Measurements from ENCODE around the gene CH25H.

The CH25H gene

DNA sequence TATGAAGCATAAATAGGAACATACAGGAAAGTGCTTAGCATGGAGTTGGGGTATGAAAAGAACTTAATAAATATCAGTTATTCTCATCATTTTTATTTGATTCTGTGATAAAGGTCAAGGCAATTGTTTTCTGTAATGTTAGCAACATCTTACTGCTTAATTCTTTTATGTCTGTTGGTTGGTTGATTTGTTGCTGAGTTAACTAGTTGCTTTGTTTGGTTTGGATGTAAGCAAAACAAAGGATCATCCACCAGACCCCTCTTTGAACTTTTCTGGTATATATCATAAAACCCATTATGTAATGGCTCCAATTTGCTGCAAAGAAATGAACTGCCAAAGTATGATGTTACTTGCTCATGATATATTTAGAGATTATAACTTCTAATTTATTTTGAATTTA, 44.5 kb downstream of the CH25H start:
- Histone ChIP-seq H3K27ac (ENCODE audit: poor library complexity, severe bottlenecking) (no peak overlapping the region), H3K4me3 (ENCODE audit: severe bottlenecking) (no peak overlapping the region), H3K9me3 (ENCODE audit: severe bottlenecking) (no peaks in the 10 kb centered on the region), H3K27me3 (ENCODE audit: insufficient read depth, poor library complexity, severe bottlenecking) (no peaks in the 10 kb centered on the region), H3K36me3 (ENCODE audit: low read depth) (no peaks in the 10 kb centered on the region), H3K4me1 (ENCODE audit: insufficient read depth, poor library complexity, severe bottlenecking) (peaks cover 2% of the 10 kb centered on the region)
- TF ChIP-seq, protein P1, sequence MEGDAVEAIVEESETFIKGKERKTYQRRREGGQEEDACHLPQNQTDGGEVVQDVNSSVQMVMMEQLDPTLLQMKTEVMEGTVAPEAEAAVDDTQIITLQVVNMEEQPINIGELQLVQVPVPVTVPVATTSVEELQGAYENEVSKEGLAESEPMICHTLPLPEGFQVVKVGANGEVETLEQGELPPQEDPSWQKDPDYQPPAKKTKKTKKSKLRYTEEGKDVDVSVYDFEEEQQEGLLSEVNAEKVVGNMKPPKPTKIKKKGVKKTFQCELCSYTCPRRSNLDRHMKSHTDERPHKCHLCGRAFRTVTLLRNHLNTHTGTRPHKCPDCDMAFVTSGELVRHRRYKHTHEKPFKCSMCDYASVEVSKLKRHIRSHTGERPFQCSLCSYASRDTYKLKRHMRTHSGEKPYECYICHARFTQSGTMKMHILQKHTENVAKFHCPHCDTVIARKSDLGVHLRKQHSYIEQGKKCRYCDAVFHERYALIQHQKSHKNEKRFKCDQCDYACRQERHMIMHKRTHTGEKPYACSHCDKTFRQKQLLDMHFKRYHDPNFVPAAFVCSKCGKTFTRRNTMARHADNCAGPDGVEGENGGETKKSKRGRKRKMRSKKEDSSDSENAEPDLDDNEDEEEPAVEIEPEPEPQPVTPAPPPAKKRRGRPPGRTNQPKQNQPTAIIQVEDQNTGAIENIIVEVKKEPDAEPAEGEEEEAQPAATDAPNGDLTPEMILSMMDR (IDR thresholded peaks at IDR 0.05; ENCODE audit: poor library complexity, severe bottlenecking), result no peak
- ATAC-seq (ENCODE audit: low read depth), result no peak
- no peak for DNase-seq (ENCODE audit: low spot score)

DNA sequence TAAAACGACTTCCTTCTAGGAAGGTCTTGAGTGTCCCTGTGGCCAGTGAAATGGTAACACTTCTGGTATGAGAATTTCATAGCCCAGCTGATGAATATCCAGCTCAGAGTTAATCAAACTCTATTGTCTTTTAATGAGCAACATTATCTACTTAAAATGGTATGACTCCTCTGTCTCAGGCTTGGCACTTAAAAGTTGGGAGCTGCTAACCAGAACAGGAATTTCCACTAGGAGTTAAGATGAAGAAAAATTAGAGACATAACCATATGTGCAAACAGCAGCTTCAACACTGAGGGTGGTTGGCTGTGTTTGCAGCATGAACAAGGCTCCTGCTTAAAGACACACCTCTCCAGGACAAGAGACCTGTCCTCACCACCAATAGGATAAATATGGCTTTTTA, 46.8 kb downstream of the CH25H start:
- Histone ChIP-seq H3K9me3 (ENCODE audit: severe bottlenecking) (no peaks in the 10 kb centered on the region), H3K4me1 (ENCODE audit: insufficient read depth, poor library complexity, severe bottlenecking) (peaks cover 2% of the 10 kb centered on the region), H3K36me3 (ENCODE audit: low read depth) (no peaks in the 10 kb centered on the region), H3K27ac (ENCODE audit: poor library complexity, severe bottlenecking) (no peak overlapping the region), H3K4me3 (ENCODE audit: severe bottlenecking) (no peak overlapping the region), H3K27me3 (ENCODE audit: insufficient read depth, poor library complexity, severe bottlenecking) (no peaks in the 10 kb centered on the region)
- no peak for ATAC-seq (ENCODE audit: low read depth)
- TF ChIP-seq, protein P1 (IDR thresholded peaks at IDR 0.05; ENCODE audit: poor library complexity, severe bottlenecking), result no peak
- DNase-seq (ENCODE audit: low spot score), result no peak

DNA sequence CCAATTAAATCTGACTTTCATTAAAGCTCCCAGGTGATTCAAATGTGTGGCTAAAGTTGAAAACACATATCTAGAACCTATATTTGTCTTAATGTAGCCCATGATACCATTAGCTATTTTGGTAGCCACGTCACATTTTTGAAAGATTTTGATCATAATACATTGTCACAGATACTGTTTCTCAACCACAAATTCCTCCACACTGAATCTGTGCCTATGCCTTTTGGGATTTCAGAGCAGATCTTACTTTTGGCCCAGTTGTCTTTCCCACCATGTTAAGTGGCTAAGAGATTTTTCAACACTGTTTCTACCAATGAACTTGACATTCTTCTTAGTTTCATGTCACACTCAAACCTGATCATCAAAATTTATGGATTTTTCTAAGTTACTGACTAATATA, 47.4 kb downstream of the CH25H start:
- no peak overlapping the region for H3K27ac ChIP-seq (ENCODE audit: poor library complexity, severe bottlenecking)
- DNase-seq (ENCODE audit: low spot score) (no peak), ATAC-seq (ENCODE audit: low read depth) (no peak)
- peaks cover 2% of the 10 kb centered on the region for H3K4me1 ChIP-seq (ENCODE audit: insufficient read depth, poor library complexity, severe bottlenecking)
- TF ChIP-seq, protein P1 (IDR thresholded peaks at IDR 0.05; ENCODE audit: poor library complexity, severe bottlenecking), result no peak
- H3K36me3 ChIP-seq (ENCODE audit: low read depth), result no peaks in the 10 kb centered on the region
- no peaks in the 10 kb centered on the region for H3K9me3 ChIP-seq (ENCODE audit: severe bottlenecking)
- H3K4me3 ChIP-seq (ENCODE audit: severe bottlenecking), result no peak overlapping the region
- H3K27me3 ChIP-seq (ENCODE audit: insufficient read depth, poor library complexity, severe bottlenecking), result no peaks in the 10 kb centered on the region

DNA sequence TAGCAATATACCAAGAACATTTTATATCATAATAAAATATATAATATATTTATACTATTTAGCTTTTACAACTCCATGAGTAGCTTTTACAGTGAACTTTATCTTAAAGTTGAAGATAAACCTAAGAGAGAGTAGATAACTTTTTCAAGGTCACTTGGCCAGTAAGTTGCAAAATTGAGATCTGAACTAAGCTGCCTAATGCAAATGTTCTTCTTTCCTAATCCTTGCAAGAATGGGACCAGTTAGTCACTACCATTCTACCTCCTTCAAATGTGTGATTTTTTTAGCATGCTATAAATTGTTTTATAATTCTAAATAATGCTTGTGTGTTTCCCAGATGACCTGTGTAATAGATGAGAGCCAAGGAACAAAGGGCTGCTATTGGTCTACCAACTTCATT, 47.8 kb downstream of the CH25H start:
- Histone ChIP-seq H3K36me3 (ENCODE audit: low read depth) (no peaks in the 10 kb centered on the region), H3K4me3 (ENCODE audit: severe bottlenecking) (no peak overlapping the region), H3K27ac (ENCODE audit: poor library complexity, severe bottlenecking) (no peak overlapping the region), H3K9me3 (ENCODE audit: severe bottlenecking) (no peaks in the 10 kb centered on the region), H3K4me1 (ENCODE audit: insufficient read depth, poor library complexity, severe bottlenecking) (peaks cover 2% of the 10 kb centered on the region), H3K27me3 (ENCODE audit: insufficient read depth, poor library complexity, severe bottlenecking) (no peaks in the 10 kb centered on the region)
- no peak for DNase-seq (ENCODE audit: low spot score)
- TF ChIP-seq, protein P1 (IDR thresholded peaks at IDR 0.05; ENCODE audit: poor library complexity, severe bottlenecking), result no peak
- ATAC-seq (ENCODE audit: low read depth), result no peak

DNA sequence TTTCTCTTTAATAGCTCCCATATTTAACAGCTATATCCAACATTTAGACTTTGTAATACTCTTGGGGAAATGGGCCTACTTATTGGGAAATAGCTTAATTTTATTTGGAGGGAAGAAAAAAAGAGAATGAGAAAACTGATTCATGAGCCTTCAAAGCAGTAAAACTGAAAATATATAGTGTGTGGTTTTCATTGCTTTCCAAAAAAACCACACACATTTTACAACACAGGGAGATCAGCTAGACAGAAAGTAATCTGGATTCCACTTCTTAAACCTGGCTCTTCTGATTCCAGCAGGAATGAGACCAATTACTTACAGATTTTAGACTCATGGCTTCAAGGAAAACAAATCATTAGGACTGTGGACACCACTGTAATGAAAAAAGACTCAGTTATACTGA, 48.7 kb downstream of the CH25H start:
- TF ChIP-seq, protein P1 (IDR thresholded peaks at IDR 0.05; ENCODE audit: poor library complexity, severe bottlenecking), result no peak
- Histone ChIP-seq H3K36me3 (ENCODE audit: low read depth) (no peaks in the 10 kb centered on the region), H3K27ac (ENCODE audit: poor library complexity, severe bottlenecking) (no peak overlapping the region), H3K9me3 (ENCODE audit: severe bottlenecking) (no peaks in the 10 kb centered on the region), H3K27me3 (ENCODE audit: insufficient read depth, poor library complexity, severe bottlenecking) (no peaks in the 10 kb centered on the region), H3K4me1 (ENCODE audit: insufficient read depth, poor library complexity, severe bottlenecking) (no peaks in the 10 kb centered on the region), H3K4me3 (ENCODE audit: severe bottlenecking) (no peak overlapping the region)
- no peak for DNase-seq (ENCODE audit: low spot score)
- no peak for ATAC-seq (ENCODE audit: low read depth)

Data from RWPE2 (cell line).